GM12878 (cell line): Measurements from ENCODE around the gene CHCHD3.

Experiments
- ATF2 ChIP-seq: IDR thresholded peaks from 2 replicates; pipeline ENCODE4 v1.6.1; 2012; ENCODE audit warnings: low read length, inconsistent platforms
- GABPA ChIP-seq: IDR thresholded peaks from 2 replicates; pipeline ENCODE4 v1.6.1; 2014; ENCODE audit warnings: antibody characterized with exemption, low read depth, mild to moderate bottlenecking, inconsistent platforms
- TF ChIP-seq, protein P1 (sequence below), 3 experiments: IDR thresholded peaks in 2 of 3; conservative IDR thresholded peaks in 1 of 3; 2 replicates each; pipeline ENCODE4 v1.5.1; 2011; ENCODE audit warnings: low read depth in 3 of 3, low read length in 3 of 3, mild to moderate bottlenecking in 3 of 3, control low read depth in 2 of 3, moderate library complexity in 2 of 3, inconsistent platforms in 1 of 3, mixed read lengths in 1 of 3; ENCODE audit not compliant: control insufficient read depth in 2 of 3, insufficient read depth in 1 of 3; ENCODE audit errors: extremely low read depth in 1 of 3

GRCh38 chr7:133079296-133079695 is 2.6 kb downstream of the CHCHD3 start:
- TF ChIP-seq GABPA (no peak), ATF2 (no peak)
- TF ChIP-seq, protein P1, sequence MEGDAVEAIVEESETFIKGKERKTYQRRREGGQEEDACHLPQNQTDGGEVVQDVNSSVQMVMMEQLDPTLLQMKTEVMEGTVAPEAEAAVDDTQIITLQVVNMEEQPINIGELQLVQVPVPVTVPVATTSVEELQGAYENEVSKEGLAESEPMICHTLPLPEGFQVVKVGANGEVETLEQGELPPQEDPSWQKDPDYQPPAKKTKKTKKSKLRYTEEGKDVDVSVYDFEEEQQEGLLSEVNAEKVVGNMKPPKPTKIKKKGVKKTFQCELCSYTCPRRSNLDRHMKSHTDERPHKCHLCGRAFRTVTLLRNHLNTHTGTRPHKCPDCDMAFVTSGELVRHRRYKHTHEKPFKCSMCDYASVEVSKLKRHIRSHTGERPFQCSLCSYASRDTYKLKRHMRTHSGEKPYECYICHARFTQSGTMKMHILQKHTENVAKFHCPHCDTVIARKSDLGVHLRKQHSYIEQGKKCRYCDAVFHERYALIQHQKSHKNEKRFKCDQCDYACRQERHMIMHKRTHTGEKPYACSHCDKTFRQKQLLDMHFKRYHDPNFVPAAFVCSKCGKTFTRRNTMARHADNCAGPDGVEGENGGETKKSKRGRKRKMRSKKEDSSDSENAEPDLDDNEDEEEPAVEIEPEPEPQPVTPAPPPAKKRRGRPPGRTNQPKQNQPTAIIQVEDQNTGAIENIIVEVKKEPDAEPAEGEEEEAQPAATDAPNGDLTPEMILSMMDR (IDR thresholded peaks at IDR 0.05 in 2 of 3, conservative IDR thresholded peaks at IDR 0.05 in 1 of 3; ENCODE audit: control insufficient read depth in 2 of 3, extremely low read depth in 1 of 3, insufficient read depth in 1 of 3, low read depth in 3 of 3, low read length in 3 of 3), result no peak
